HG02981 (cell line): Measurements from ENCODE around the gene UGT1A8.
"Not testable (repeated sequence)": the region's sequence is repeated elsewhere in the genome, so short reads cannot be mapped to it uniquely, and the experiment has no call there.

Source experiments
- ATAC-seq: cut with Tn5 transposase; IDR thresholded peaks from one replicate; pipeline ENCODE4 v1.9.1; 2021; ENCODE audit warnings: mild to moderate bottlenecking, moderate library complexity; ENCODE audit not compliant: unreplicated experiment

Gene UGT1A8

DNA sequence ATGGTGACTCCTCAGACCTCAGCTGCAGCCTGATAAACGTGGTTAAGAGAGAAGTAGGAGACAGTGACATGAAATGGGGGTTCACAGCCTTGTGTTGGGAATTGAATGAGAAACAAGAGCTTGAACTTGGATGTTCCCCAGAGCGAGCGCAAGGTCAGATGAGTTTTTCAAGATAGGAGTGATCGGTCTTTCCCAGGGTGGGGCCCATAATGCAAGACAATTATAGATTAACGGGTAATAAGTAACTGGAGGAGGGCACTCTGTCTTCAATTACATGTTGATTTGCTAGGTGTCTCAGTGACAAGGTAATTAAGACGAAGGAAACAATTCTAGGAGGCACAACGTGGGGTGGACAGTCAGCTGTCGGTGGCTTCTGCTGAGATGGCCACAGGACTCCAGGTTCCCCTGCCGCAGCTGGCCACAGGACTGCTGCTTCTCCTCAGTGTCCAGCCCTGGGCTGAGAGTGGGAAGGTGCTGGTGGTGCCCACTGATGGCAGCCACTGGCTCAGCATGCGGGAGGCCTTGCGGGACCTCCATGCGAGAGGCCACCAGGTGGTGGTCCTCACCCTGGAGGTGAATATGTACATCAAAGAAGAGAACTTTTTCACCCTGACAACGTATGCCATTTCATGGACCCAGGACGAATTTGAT is 95.3 kb downstream of the UGT1A8 start, which contains the start of gene UGT1A5:
Gene UGT1A5 (plus strand): TSS at position 297 of the 651 bp plus-strand sequence. CDS start 85 bp downstream, at position 382.
- no peak for ATAC-seq

DNA sequence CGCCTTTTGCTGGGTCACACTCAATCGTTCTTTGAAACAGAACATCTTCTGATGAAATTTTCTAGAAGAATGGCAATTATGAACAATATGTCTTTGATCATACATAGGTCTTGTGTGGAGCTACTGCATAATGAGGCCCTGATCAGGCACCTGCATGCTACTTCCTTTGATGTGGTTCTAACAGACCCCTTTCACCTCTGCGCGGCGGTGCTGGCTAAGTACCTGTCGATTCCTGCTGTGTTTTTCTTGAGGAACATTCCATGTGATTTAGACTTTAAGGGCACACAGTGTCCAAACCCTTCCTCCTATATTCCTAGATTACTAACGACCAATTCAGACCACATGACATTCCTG is 95.8 kb downstream of the UGT1A8 start:
- ATAC-seq = no peak

DNA sequence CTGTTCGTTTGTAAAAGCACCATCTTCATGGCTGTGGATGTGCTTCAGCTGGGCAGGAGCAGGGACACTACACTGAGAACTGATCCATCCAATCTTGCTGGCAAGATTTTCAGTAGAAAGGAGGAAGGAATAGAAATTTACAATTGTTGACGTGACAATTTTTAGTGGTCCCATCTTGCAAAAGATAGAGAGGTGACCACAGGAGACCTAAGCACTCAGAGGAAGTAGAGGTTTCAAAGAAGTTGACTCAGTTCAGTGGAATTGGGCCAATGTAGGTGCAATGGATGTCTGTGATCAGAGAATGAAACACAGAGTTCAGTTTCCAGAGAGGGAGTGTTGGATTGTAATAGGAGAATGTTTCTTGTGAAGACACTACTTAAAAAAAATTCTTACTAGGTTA is 96.7 kb downstream of the UGT1A8 start:
- no peak for ATAC-seq

DNA sequence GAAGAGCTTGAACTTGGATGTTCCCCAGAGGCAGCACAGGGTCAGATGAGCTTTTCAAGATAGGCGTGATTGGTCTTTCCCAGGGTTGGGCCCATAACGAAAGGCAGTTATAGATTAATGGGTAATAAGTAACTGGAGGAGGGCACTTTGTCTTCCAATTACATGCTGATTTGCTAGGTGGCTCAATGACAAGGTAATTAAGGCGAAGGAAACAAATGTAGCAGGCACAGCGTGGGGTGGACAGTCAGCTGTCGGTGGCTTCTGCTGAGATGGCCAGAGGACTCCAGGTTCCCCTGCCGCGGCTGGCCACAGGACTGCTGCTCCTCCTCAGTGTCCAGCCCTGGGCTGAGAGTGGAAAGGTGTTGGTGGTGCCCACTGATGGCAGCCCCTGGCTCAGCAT is 101.1 kb downstream of the UGT1A8 start, which contains the start of gene UGT1A4:
Gene UGT1A4 (plus strand): TSS at position 185 of the 400 bp plus-strand sequence. CDS start 85 bp downstream, at position 270.
- ATAC-seq = no peak

DNA sequence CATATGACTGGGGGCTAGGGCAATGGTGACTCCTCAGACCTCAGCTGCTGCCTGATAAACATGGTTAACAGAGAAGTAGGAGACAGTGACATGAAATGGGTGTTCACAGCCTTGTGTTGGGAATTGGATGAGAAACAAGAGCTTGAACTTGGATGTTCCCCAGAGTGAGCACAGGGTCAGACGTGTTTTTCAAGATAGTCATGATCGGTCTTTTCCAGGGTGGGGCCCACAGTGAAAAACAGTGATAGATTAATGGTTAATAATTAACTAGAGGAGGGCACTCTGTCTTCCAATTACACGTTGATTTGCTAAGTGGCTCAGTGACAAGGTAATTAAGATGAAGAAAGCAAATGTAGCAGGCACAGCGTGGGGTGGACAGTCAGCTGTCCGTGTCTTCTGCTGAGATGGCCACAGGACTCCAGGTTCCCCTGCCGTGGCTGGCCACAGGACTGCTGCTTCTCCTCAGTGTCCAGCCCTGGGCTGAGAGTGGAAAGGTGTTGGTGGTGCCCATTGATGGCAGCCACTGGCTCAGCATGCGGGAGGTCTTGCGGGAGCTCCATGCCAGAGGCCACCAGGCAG is 111.4 kb downstream of the UGT1A8 start, which contains the start of gene UGT1A3:
Gene UGT1A3 (plus strand): TSS at position 320 of the 579 bp plus-strand sequence. CDS start 85 bp downstream, at position 405.
- no peak for ATAC-seq

DNA sequence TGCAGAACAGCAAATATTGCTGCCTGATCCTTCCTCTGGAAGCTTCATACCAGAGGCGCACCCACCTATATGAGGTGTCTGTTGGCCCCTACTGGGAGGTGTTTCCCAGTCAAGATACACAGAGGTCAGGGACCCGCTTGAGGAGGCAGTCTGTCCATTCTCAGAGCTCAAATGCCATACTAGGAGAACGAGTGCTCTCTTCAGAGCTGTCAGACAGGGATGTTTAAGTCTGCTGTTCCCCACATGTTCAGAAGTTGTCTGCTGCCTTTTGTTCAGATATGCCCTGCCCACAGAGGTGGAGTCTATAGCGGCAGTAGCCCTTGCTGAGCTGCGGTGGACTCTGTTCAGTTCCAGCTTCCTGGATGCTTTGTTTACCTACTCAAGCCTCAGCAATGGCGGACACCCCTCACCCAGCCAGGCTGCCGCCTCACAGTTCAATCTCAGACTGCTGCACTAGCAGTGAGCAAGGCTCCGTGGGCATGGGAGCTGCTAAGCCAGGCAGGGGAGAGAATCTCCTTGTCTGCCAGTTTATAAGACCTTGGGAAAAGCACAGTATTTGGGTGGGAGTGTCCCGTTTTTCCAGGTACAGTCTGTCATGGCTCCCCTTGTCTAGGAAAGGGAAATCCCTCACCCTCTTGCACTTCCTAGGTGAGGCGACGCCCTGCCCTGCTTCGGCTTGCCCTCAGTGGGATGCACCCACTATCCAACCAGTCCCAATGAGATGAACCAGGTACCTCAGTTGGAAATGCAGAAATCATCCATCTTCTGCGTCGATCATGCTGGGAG is 119.6 kb downstream of the UGT1A8 start:
- ATAC-seq = not testable (repeated sequence)

DNA sequence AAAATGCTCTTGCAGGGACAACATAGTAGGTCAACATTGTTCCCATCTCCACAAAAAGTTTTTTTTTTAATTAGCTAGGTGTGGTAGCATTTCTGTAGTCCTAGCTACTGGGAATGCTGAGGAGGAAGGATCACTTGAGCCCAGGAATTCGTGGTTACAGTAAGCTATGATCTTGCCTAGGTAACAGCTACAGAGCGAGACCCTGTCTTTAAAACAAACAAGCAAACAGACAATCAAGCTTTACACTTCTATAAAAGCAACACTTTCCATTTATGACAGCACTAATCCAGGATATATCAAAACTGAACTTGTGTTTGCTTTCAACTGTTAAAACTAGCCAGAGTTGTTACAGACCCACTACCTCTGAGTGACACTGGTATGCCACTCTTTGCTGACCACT is 123.4 kb downstream of the UGT1A8 start:
- ATAC-seq = no peak

DNA sequence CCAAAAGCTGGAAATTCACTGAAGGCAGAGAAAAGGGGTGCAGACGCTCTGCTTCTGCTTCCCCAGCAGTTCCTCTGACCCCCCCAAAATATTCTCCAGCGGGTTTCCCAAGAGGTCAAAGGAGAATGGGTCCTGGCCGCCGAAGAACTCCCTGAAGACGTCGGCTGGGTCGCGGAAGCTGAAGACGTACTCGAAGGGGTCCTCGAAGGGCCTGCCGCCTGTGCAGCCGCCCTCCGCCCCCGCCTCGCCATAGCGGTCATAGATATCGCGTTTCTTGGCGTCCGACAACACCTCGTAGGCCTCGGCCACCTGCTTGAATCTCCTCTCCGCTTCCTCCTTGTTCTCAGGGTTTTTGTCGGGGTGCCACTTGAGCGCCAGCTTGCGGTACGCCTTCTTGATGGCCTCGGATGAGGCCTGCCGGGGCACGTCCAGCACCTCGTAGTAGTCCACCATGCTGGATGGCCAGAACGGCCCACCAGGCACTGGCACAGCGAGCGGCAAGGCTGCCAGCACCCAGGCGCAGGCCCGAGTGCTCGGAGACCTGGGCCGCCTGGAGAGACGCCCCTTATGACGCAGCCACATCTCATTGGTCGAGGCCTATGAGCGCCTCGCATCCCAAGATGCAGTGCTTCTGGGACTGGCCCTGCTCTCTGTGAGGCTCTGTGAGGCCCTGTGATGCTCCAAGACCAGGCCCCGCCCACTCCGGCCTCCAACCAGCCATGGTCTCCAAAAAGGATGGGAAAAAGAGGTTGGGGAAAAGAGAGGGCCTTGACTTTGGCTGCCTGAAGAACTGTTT is 126.2 kb downstream of the UGT1A8 start:
- ATAC-seq = no peak

DNA sequence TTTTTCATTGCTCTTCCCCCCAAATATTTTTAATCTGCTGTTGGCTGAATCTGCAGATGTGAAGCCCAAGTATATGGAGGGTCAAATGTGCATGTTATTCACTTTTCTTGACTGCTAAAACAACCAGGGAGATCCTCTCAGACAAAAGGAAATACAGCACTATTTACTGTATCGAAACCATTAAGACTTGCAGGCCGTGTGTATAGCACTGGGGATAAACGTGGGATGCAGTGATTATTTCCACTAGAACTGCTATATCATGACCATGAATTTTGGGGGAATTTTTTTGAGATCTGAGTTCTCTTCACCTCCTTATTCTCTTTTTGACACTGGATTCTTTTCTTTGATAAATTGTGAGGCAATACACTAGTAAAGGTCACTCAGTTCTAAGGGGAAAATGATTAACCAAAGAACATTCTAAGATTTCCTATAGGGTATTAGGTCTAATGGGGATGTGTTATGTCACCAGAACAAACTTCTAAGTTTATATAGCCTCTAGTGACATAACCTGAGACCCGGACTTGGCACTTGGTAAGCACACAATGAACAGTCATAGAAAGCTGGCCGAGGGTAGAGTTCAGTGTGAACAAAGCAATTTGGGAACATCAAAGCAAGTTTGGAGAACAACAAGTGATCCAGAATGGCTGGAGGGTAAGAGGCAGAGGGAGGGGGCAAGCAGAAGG is 127.8 kb downstream of the UGT1A8 start:
- no peak for ATAC-seq

DNA sequence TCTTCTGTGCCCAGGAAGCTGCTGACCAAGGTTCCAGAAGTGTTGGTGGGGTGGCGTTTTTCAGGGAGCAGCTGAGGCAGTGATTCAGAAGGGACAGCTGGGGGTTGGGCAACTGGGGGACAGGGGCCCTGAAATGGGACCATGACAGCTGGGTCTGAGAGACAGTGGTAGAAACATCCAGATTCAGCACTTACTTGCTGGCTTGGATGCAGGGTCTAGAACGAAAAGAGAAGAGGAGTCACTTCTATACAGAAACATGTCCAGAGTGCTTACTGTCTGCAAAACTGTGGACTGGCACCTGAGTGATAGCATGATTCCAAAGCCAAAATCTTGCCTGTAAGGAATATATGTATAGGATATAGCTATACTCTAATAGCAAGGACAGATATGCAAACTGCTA is 128.4 kb downstream of the UGT1A8 start:
- not testable (repeated sequence) for ATAC-seq

DNA sequence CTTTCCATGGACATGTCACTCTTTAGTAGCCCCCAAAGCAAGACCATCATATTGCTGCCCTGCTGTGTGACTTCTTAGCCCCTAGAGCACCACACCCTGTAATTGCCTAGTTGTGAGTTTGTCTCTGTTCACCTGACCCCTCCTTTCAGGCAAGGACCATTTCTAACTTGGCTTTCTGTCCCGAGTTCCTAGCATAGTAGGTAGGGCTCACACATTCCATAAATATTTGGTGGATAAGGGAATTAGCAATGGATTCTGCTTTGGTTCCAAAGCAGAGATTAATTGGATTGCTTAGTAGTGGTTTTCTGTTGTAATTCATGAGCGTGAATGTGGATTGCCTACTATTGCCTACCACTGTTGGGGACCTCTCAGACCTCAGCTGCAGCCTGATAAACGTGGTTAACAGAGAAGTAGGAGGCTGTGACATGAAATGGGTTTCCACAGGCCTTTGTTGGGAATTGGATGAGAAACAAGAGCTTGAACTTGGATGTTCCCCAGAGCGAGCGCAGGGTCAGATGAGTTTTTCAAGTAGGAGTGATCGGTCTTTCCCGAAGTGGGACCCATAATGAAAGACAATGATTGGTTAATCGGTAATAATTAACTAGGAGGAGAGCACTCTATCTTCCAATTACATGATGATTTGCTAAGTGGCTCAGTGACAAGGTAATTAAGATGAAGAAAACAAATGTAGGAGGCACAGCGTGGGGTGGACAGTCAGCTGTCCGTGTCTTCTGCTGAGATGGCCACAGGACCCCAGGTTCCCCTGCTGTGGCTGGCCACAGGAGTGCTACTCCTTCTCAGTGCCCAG is 129.2 kb downstream of the UGT1A8 start:
- ATAC-seq = no peak

DNA sequence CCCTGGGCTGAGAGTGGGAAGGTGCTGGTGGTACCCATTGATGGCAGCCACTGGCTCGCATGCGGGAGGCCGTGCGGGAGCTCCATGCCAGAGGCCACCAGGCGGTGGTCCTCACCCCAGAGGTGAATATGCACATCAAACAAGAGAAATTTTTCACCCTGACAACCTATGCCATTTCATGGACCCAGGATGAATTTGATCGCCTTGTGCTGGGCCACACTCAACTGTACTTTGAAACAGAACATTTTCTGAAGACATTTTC is 129.8 kb downstream of the UGT1A8 start:
- ATAC-seq = no peak

DNA sequence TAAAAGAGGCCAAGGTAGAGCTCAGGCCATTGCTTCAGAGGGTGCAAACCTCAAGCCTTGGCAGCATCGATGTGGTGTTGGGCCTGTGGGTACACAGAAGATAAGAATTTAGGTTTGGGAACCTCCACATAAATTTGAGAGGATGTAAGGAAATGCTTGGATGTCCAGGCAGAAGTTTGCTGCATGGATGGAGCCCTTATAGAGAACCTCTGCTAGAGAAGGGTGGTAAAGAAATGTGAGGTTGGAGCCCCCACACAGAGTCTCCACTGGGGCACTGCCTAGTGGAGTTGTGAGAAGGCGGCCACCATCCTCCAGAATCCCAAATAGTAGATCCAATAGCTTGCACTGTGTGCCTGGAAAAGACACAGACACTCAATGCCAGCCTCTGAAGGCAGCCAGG is 133.3 kb downstream of the UGT1A8 start:
- not testable (repeated sequence) for ATAC-seq

DNA sequence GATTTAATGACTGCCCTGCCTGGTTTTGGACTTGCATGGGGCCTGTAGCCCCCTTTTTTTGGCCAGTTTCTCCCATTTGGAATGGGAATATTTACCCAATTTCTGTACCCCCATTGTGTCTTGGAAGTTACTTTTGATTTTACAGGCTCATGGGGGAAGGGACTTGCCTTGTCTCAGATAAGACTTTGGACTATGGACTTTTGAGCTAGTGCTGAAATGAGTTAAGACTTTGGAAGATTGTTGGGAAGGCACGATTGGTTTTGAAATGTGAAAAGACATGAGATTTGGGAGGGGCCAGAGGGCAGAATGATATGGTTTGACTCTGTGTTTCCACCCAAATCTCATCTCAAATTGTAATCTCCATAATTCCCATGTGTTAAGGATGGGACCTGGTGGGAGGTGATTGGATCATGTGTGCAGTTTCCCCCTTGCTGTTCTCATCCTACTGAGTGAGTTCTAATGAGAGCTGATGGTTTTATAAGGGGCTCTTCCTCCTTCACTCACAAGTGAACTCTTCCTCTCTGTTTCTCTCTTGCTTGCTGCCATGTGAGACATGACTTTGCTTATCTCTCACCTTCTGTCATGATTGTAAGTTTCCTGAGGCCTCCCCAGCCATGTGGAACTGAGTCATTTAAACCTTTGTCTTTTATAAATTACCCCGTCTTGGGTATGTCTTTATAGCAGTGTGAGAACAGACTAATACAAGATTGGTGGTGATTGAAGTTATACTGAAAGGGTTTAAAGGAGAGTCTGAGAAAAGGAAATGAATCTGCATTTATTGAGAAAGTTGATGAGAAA is 134.0 kb downstream of the UGT1A8 start:
- not testable (repeated sequence) for ATAC-seq

DNA sequence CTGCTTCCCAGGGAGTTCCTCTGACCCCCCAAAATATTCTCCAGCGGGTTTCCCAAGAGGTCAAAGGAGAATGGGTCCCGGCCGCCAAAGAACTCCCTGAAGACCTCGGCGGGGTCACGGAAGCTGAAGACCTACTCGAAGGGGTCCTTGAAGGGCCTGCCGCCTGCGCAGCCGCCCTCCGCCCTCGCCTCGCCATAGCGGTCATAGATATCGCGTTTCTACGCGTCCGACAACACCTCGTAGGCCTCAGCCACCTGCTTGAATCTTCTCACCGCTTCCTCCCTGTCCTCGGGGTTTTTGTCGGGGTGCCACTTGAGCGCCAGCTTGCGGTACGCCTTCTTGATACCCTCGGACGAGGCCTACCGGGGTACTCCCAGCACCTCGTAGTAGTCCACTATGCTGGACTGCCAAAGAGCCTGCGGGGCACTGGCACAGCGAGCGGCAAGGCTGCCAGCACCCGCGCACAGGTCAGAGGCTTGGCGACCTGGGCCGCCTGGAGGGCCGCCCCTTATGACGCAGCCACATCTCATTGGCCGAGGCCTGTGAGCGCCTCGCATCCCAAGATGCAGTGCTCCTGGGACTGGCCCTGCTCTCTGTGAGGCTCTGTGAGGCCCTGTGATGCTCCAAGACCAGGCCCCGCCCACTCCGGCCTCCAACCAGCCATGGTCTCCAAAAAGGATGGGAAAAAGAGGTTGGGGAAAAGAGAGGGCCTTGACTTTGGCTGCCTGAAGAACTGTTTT is 137.6 kb downstream of the UGT1A8 start:
- ATAC-seq = no peak

DNA sequence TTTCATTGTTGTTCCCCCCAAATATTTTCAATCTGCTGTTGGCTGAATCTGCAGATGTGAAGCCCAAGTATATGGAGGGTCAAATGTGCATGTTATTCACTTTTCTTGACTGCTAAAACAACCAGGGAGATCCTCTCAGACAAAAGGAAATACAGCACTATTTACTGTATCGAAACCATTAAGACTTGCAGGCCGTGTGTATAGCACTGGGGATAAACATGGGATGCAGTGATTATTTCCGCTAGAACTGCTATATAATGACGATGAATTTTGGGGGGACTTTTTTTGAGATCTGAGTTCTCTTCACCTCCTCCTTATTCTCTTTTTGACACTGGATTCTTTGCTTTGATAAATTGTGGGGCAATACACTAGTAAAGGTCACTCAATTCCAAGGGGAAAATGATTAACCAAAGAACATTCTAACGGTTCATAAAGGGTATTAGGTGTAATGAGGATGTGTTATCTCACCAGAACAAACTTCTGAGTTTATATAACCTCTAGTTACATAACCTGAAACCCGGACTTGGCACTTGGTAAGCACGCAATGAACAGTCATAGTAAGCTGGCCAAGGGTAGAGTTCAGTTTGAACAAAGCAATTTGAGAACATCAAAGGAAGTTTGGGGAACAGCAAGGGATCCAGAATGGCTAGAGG is 139.1 kb downstream of the UGT1A8 start:
- no peak for ATAC-seq

DNA sequence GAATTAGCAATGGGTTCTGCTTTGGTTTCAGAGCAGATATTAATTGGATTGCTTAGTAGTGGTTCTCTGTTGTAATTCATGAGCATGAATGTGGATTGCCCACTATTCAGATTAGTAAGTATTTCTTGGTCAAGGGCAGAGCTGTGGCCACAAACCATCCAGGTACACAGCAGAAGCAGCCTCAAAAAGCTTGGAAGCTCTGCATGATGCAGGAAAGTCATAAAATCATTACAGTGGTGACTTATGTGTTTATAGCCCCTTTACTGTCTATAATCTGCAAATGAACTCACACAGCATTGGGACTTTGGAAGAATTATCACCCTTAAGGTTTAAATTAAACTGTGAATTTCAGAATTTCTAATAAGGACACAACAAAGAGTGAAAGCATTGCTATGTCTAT is 140.7 kb downstream of the UGT1A8 start:
- ATAC-seq = no peak

DNA sequence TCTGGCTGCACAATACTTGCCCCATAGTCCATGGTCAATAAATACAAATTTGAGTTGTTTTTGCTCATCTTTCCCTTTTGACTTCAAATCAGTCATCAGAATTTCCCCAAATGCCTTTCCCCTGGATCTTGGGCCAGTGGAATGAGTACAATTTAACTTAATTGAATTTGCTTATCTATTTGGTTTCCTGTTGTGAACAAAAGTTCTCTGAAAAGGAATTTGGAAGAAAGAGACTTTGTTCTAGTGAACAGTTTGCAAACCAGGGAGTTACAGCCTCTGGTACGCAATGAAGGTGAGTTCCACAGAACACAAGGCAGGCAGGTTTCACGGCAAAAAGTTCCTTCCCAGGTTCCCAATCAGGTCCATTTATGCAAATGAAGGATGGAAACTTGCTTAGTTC is 141.4 kb downstream of the UGT1A8 start:
- ATAC-seq = no peak
